Measurements from ENCODE around the gene AFG3L2.

DNA sequence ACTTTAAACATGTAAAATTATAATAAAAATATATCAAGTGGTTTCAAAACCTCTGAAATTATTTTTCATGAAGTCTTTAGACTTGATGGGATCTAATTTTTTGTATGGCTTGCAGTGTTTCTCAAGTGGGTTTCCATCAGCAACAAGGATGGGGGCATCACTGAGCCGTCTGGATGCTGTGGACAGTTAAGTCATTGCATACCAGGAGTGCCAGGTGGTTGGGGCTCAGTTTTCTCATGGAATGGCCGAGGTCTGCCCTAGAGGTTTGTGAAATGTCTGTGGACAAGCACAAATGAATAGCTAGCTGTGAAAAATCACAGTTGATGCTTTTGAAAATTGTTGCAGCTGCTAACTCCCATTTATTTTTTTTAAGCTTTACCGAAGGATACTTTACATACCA, 32.4 kb upstream of the AFG3L2 start:
- no peak for TF ChIP-seq POLR2A (IDR thresholded peaks at IDR 0.05)
- TF ChIP-seq, protein P1, sequence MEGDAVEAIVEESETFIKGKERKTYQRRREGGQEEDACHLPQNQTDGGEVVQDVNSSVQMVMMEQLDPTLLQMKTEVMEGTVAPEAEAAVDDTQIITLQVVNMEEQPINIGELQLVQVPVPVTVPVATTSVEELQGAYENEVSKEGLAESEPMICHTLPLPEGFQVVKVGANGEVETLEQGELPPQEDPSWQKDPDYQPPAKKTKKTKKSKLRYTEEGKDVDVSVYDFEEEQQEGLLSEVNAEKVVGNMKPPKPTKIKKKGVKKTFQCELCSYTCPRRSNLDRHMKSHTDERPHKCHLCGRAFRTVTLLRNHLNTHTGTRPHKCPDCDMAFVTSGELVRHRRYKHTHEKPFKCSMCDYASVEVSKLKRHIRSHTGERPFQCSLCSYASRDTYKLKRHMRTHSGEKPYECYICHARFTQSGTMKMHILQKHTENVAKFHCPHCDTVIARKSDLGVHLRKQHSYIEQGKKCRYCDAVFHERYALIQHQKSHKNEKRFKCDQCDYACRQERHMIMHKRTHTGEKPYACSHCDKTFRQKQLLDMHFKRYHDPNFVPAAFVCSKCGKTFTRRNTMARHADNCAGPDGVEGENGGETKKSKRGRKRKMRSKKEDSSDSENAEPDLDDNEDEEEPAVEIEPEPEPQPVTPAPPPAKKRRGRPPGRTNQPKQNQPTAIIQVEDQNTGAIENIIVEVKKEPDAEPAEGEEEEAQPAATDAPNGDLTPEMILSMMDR (IDR thresholded peaks at IDR 0.05), result no peak

Measured in adrenal gland (tissue), 5 donors.